Measurements from ENCODE around the gene MFAP5.

GRCh38 chr12:8680533-8680932, 17.9 kb upstream of the MFAP5 start:
- TF ChIP-seq LEF1 (IDR thresholded peaks at IDR 0.05; ENCODE audit: borderline replicate concordance), result no peak
- no peak for TF ChIP-seq FOXM1 (IDR thresholded peaks at IDR 0.05; ENCODE audit: borderline replicate concordance)
- no peak for TF ChIP-seq FOXK2 (IDR thresholded peaks at IDR 0.05)
- no peak for TF ChIP-seq SUZ12 (IDR thresholded peaks at IDR 0.05)
- TF ChIP-seq ARNT (IDR thresholded peaks at IDR 0.05), result no peak
- no peak for TF ChIP-seq SP1 (IDR thresholded peaks at IDR 0.05)
- no peak for TF ChIP-seq BHLHE40 (IDR thresholded peaks at IDR 0.05; ENCODE audit: borderline replicate concordance)
- no peak for TF ChIP-seq CTBP1 (IDR thresholded peaks at IDR 0.05; ENCODE audit: borderline replicate concordance)
- TF ChIP-seq TARDBP (IDR thresholded peaks at IDR 0.05), result no peak
- no peak for TF ChIP-seq HDGF (IDR thresholded peaks at IDR 0.05; ENCODE audit: borderline replicate concordance)
- no peak for TF ChIP-seq NFRKB (IDR thresholded peaks at IDR 0.05)
- TF ChIP-seq ELF4 (IDR thresholded peaks at IDR 0.05), result no peak

All from HEK293T (cell line).